B cell (primary cell): ENCODE measurements around the gene HES7. TPM values are rescaled to one million over a fixed set of nuclear protein-coding genes. Genes with fewer than 3 reads are reported as not detected.

ENCODE experiments used
- ATAC-seq: fragments of 200-7000 bp; cut with Tn5 transposase; one replicate; pipeline ENCODE4 v1.10.0; 2021; ENCODE audit warnings: low read depth, mild to moderate bottlenecking, moderate number of reproducible peaks, moderate library complexity
- CTCF ChIA-PET: fragments of 350-600 bp; sonication (Branson Sonifier 250); formaldehyde crosslinking; loops from one replicate; lab custom pipeline; 2021; ENCODE audit warnings: antibody characterized with exemption, inconsistent platforms; lab: Charles Lee
- POLR2A ChIA-PET: fragments of 350-600 bp; sonication (Branson Sonifier 250); formaldehyde crosslinking; loops from one replicate; lab custom pipeline; 2021; ENCODE audit warnings: antibody characterized with exemption; lab: Charles Lee
- DNase-seq: peaks from one replicate; pipeline ENCODE4 v3.0.0; 2013
- H2AFZ ChIP-seq: 2 replicates; pipeline ENCODE4 v1.6.1; 2012; ENCODE audit warnings: mild to moderate bottlenecking, low read depth, low read length; ENCODE audit not compliant: insufficient read depth, poor library complexity, severe bottlenecking
- H3K27ac ChIP-seq, 2 donors: 1 replicate in 1 of 2; 2 replicates in 1 of 2; pipeline ENCODE4 v1.5.1; 2012 to 2013; ENCODE audit warnings: low read length in 2 of 2, mild to moderate bottlenecking in 2 of 2, moderate library complexity in 1 of 2
- H3K27me3 ChIP-seq, 4 experiments: fragments of 200-600 bp in 1 of 4; sonication (generic) in 1 of 4; replicated peaks in 1 of 4; 1 replicate in 2 of 4; 2 replicates in 2 of 4; pipeline versions ENCODE4 v1.6.1 to v1.7.0; 2013 to 2016; ENCODE audit warnings: low read length in 3 of 4, mild to moderate bottlenecking in 2 of 4, mixed read lengths in 1 of 4, moderate library complexity in 1 of 4; ENCODE audit not compliant: insufficient read depth in 4 of 4, control insufficient read depth in 3 of 4; ENCODE audit errors: control extremely low read depth in 1 of 4
- H3K36me3 ChIP-seq, 2 experiments: replicated peaks in 1 of 2; 1 replicate in 1 of 2; 2 replicates in 1 of 2; pipeline versions ENCODE4 v1.6.1 to v1.7.1; 2013; ENCODE audit warnings: low read length in 1 of 2; ENCODE audit not compliant: insufficient read depth in 2 of 2, control insufficient read depth in 1 of 2; ENCODE audit errors: control extremely low read depth in 1 of 2, extremely low read depth in 1 of 2
- H3K4me1 ChIP-seq, 2 donors: fragments of 200-600 bp in 1 of 2; sonication (generic) in 1 of 2; 1 replicate in 1 of 2; 2 replicates in 1 of 2; pipeline versions ENCODE4 v1.5.1 to v1.6.1; 2013 to 2017; ENCODE audit warnings: low read length in 2 of 2; ENCODE audit not compliant: control insufficient read depth in 2 of 2, insufficient read depth in 2 of 2
- H3K4me2 ChIP-seq: replicated peaks from 2 replicates; pipeline ENCODE3; 2012; ENCODE audit warnings: mild to moderate bottlenecking, low read depth, low read length; ENCODE audit not compliant: poor library complexity, severe bottlenecking
- H3K4me3 ChIP-seq, 5 experiments: fragments of 200-600 bp in 1 of 5; sonication (generic) in 1 of 5; 1 replicate in 3 of 5; 2 replicates in 2 of 5; pipeline versions ENCODE4 v1.5.1 to v1.7.0; 2011 to 2016; ENCODE audit warnings: low read length in 4 of 5, mild to moderate bottlenecking in 4 of 5, low read depth in 2 of 5, control low read depth in 1 of 5, moderate library complexity in 1 of 5; ENCODE audit not compliant: insufficient read depth in 1 of 5; ENCODE audit errors: control extremely low read depth in 1 of 5, extremely low read depth in 1 of 5
- H3K79me2 ChIP-seq: fragments of 200-600 bp; sonication (generic); one replicate; pipeline ENCODE4 v1.6.0; 2016; ENCODE audit warnings: low read length; ENCODE audit not compliant: control insufficient read depth, insufficient read depth
- H3K9ac ChIP-seq: fragments of 200-600 bp; sonication (generic); 2 replicates; pipeline ENCODE4 v1.6.1; 2017; ENCODE audit warnings: mild to moderate bottlenecking, low read length, moderate library complexity
- H3K9me3 ChIP-seq, 3 donors: one replicate each; pipeline versions ENCODE4 v1.6.1 to v1.7.1; 2013; ENCODE audit warnings: low read length in 2 of 3; ENCODE audit not compliant: control insufficient read depth in 2 of 3, insufficient read depth in 1 of 3; ENCODE audit errors: control extremely low read depth in 1 of 3
- H4K20me1 ChIP-seq: 2 replicates; pipeline ENCODE4 v1.6.0; 2012; ENCODE audit warnings: mild to moderate bottlenecking, low read length; ENCODE audit not compliant: insufficient read depth, control insufficient read depth, poor library complexity, severe bottlenecking
- H3K27ac Mint-ChIP-seq: one replicate; pipeline ENCODE4 v1.8.0; 2021; ENCODE audit warnings: mixed read lengths
- H3K27me3 Mint-ChIP-seq: one replicate; pipeline ENCODE4 v1.8.0; 2021; ENCODE audit warnings: mixed read lengths
- H3K4me1 Mint-ChIP-seq: one replicate; pipeline ENCODE4 v1.8.0; 2021; ENCODE audit warnings: mixed read lengths
- H3K4me3 Mint-ChIP-seq: one replicate; pipeline ENCODE4 v1.8.0; 2021; ENCODE audit warnings: mixed read lengths
- H3K9me3 Mint-ChIP-seq: one replicate; pipeline ENCODE4 v1.8.0; 2022; ENCODE audit warnings: mixed read lengths; ENCODE audit not compliant: insufficient read depth
- CTCF ChIP-seq: fragments of 200-600 bp; IDR thresholded peaks from one replicate; pipeline ENCODE4 v1.8.0; 2022; ENCODE audit warnings: antibody characterized with exemption, mild to moderate bottlenecking
- EZH2 ChIP-seq: IDR thresholded peaks from 2 replicates; pipeline ENCODE4 v1.6.1; 2012; ENCODE audit warnings: borderline replicate concordance, low read depth, mild to moderate bottlenecking, moderate library complexity, low read length; ENCODE audit not compliant: insufficient read depth, poor library complexity, severe bottlenecking
- WGBS: methylation state at CpG from one replicate; pipeline ENCODE4 v1.1.5; 2013; ENCODE audit warnings: missing lambda C conversion rate; ENCODE audit not compliant: insufficient coverage; 5-methylcytosine and 5-hydroxymethylcytosine counted together
- intact Hi-C: fragments of 100-400 bp; cut with micrococcal nuclease; formaldehyde crosslinking; loops from one replicate; pipeline ENCODE4 v1.10.0; 2022
- polyA plus RNA-seq: library from polyadenylated mRNA; depleted of rRNA; stranded (reverse); fragments of >200 nt; gene quantifications from 2 replicates; pipeline ENCODE4 v1.2.3, GENCODE V29; 2012
- total RNA-seq, 2 donors: library from RNA; stranded (reverse); fragments of 120-200 nt in 1 of 2; gene quantifications; 1 replicate in 1 of 2; 2 replicates in 1 of 2; pipeline versions ENCODE4 v1.2.3 to v1.2.4, GENCODE V29; 2013 to 2022

Gene HES7
- total and polyA plus RNA-seq, 2 donors (not counting 1 experiment from before 2014, with no cell fraction given) = 0.34 TPM; not detected in 1

DNA sequence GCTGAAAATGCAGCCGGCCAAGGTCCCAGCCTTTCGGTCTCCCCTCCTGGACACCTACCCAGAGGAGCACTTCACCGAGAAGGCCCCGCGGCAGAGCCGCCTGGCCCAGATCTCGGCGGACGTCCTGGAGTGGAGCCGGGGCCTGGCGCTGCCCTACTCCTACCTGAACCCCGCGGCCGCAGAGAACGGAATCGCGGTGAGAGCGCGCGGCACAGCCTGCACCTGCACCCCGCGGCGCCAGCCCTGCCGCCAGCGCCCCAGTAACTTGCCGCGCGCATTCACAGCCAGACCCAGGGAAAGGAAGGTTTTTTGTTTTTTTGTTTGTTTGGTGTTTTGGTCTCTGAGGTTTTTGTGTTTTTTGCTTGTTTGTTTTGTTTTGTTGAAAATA is 51.6 kb downstream of the HES7 start:
- Mint-ChIP-seq H3K9me3 (no peaks in the 10 kb centered on the region), H3K4me3 (peak overlapping the region; percentile 81), H3K27ac (peak overlapping the region; percentile 15), H3K4me1 (peaks cover 26% of the 10 kb centered on the region), H3K27me3 (peaks cover 51% of the 10 kb centered on the region)
- no peaks in the 10 kb centered on the region for H4K20me1 ChIP-seq
- H3K9me3 ChIP-seq = peaks cover 0 to 19% (median 0%) of the 10 kb centered on the region in 3 donors
- DNase-seq (no peak), ATAC-seq (no peak)
- H3K4me2 ChIP-seq = peak overlapping the region; percentile 74
- H3K27ac ChIP-seq = no peak overlapping the region
- TF ChIP-seq EZH2 (no peak), CTCF (no peak)
- peak overlapping the region in 3 of 5 experiments; percentile 4 to 34 (median 21) for H3K4me3 ChIP-seq
- H3K4me1 ChIP-seq = peaks cover 25 to 28% of the 10 kb centered on the region in 2 donors
- 8% methylated on average over 28 of the region's 28 CpGs for WGBS
- peak overlapping the region; percentile 47 for H3K9ac ChIP-seq
- H3K27me3 ChIP-seq = peaks cover 0 to 57% (median 39%) of the 10 kb centered on the region in 4 experiments
- no peaks in the 10 kb centered on the region for H3K36me3 ChIP-seq
- ChIA-PET POLR2A (no interaction called here), CTCF (interaction anchor here (1.1 to 11.5 kb wide), 3 partner anchors 11 to 228 kb away, joined by 3 to 360 read pairs (median 46); partner anchors contain the start of gene ALOXE3)
- intact Hi-C loops = loop anchor here (2.0 kb wide), 1 partner anchor 46 kb away; the partner anchor contains the start of gene ALOXE3
- H3K79me2 ChIP-seq = no peaks in the 10 kb centered on the region
- peak overlapping the region; percentile 55 for H2AFZ ChIP-seq

- no peak for DNase-seq
- H3K4me1 Mint-ChIP-seq = peaks cover 26% of the 10 kb centered on the region
- intact Hi-C loops = no loop called here
- Histone ChIP-seq H3K9me3 (peaks cover 0 to 19% (median 0%) of the 10 kb centered on the region in 3 donors), H3K27me3 (peaks cover 0 to 57% (median 39%) of the 10 kb centered on the region in 4 experiments), H3K4me2 (no peak overlapping the region), H3K4me3 (no peak overlapping the region), H4K20me1 (no peaks in the 10 kb centered on the region), H3K27ac (no peak overlapping the region), H3K79me2 (no peaks in the 10 kb centered on the region), H3K4me1 (peaks cover 25 to 28% of the 10 kb centered on the region in 2 donors), H3K36me3 (no peaks in the 10 kb centered on the region), H3K9ac (no peak overlapping the region), H2AFZ (no peak overlapping the region)
- H3K9me3 Mint-ChIP-seq = no peaks in the 10 kb centered on the region
- H3K27me3 Mint-ChIP-seq = peaks cover 55% of the 10 kb centered on the region
- no peak overlapping the region for H3K4me3 Mint-ChIP-seq
- CTCF ChIA-PET = interaction anchor here (1.1 to 11.5 kb wide), 7 partner anchors 9 to 229 kb away, joined by 3 to 360 read pairs (median 8); partner anchors contain the start of gene ALOXE3
- WGBS = 81% methylated on average over 7 of the region's 12 CpGs
- ATAC-seq = no peak
- no peak overlapping the region for H3K27ac Mint-ChIP-seq
- POLR2A ChIA-PET = no interaction called here
- TF ChIP-seq EZH2 (no peak), CTCF (no peak)
Measured at GRCh38 chr17:8071496-8071895, 52.4 kb downstream of the HES7 start.
